ENCODE results near the gene TNFAIP8. TPM values are rescaled to one million over a fixed set of nuclear protein-coding genes. Genes with fewer than 3 reads are reported as not detected.

Gene TNFAIP8
- total RNA-seq, 1 donor from 2014 or later: 40.6 TPM

DNA sequence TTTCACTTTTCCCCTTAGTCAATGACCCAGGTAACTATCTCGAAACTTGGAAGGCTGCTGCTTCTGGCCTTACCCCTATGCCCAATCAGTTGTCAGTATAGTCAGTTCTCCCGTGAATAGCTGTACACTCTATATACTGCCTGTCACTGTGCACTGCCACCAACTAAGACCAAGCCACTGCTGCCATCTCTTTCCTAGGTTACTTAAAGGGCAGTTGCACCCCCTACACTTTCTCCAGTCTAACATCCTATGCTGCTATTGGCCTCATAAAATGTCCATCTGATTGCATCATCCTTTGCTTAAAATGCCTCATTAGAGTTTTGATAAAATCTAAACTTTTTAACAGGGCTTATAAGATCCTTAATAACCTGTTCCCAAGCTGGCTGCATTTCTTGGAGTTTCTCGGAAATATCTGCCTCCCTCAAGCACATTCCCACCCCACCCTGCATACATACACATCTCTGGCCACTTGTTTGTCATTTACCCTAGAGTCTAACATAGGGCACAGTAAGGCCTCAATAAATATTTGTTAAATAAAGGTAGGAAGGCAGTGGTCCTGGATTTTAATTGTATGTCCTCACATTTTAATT, 32.8 kb upstream of the TNFAIP8 start:
- Histone ChIP-seq H3K79me2 (ENCODE audit: low read depth) (no peaks in the 10 kb centered on the region), H3K4me2 (no peak overlapping the region), H3K9ac (no peak overlapping the region), H3K27ac (no peak overlapping the region), H2AFZ (replicated peaks) (no peak overlapping the region), H3K9me3 (ENCODE audit: low read depth) (no peaks in the 10 kb centered on the region), H3K4me1 (peaks cover 10% of the 10 kb centered on the region), H3K27me3 (no peaks in the 10 kb centered on the region), H3K4me3 (no peak overlapping the region), H3K36me3 (no peaks in the 10 kb centered on the region), H3F3A (ENCODE audit: low read depth) (no peaks in the 10 kb centered on the region), H4K20me1 (ENCODE audit: low read depth) (no peaks in the 10 kb centered on the region)
- peaks cover 5% of the 10 kb centered on the region for H3K27me3 Mint-ChIP-seq (ENCODE audit: insufficient read depth, low read depth)
- DNase-seq (ENCODE audit: low spot score): no peak
- H3K9me3 Mint-ChIP-seq: no peaks in the 10 kb centered on the region
- no peak overlapping the region for H3K4me3 Mint-ChIP-seq
- peaks cover 4% of the 10 kb centered on the region for H3K36me3 Mint-ChIP-seq
- TF ChIP-seq CTCF (IDR thresholded peaks at IDR 0.05) (no peak), EZH2phosphoT487 (IDR thresholded peaks at IDR 0.05) (no peak), EZH2 (IDR thresholded peaks at IDR 0.05) (no peak)
- H3K27ac Mint-ChIP-seq: no peak overlapping the region
- peaks cover 31% of the 10 kb centered on the region for H3K4me1 Mint-ChIP-seq

DNA sequence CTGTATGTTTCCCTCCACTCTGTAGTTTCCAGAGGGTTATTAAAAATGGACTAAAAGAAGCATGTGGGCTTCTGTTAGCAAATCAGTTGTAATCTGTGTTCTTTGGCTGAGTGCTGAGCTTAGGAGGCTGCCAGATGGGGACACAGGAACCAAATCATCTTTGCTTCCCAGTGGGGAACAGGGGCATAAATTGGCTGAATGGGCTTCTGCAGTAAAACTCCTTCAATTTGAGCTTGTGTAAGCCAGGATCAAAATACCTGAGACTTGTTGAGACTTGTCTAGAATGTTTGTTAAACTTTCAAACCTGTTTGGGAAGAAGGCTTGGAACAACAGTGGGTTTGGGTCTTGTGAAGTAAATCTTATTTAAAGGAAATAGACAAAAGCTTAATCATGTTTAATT, 32.2 kb upstream of the TNFAIP8 start:
- Histone ChIP-seq H2AFZ (replicated peaks) (no peak overlapping the region), H3K9ac (no peak overlapping the region), H3K36me3 (no peaks in the 10 kb centered on the region), H3K79me2 (ENCODE audit: low read depth) (no peaks in the 10 kb centered on the region), H3K4me3 (no peak overlapping the region), H3K4me1 (peaks cover 16% of the 10 kb centered on the region), H3K4me2 (no peak overlapping the region), H3K27ac (no peak overlapping the region), H3F3A (ENCODE audit: low read depth) (no peaks in the 10 kb centered on the region), H3K27me3 (no peaks in the 10 kb centered on the region), H3K9me3 (ENCODE audit: low read depth) (no peaks in the 10 kb centered on the region), H4K20me1 (ENCODE audit: low read depth) (no peaks in the 10 kb centered on the region)
- Mint-ChIP-seq H3K4me3 (no peak overlapping the region), H3K36me3 (peaks cover 4% of the 10 kb centered on the region), H3K9me3 (no peaks in the 10 kb centered on the region), H3K27me3 (ENCODE audit: insufficient read depth, low read depth) (peaks cover 5% of the 10 kb centered on the region), H3K4me1 (peaks cover 35% of the 10 kb centered on the region), H3K27ac (no peak overlapping the region)
- DNase-seq (ENCODE audit: low spot score): no peak
- TF ChIP-seq EZH2 (IDR thresholded peaks at IDR 0.05) (no peak), EZH2phosphoT487 (IDR thresholded peaks at IDR 0.05) (no peak), CTCF (IDR thresholded peaks at IDR 0.05) (no peak)

- no peak overlapping the region for H3K4me3 ChIP-seq
- Mint-ChIP-seq H3K27me3 (ENCODE audit: insufficient read depth, low read depth) (peaks cover 5% of the 10 kb centered on the region), H3K4me1 (peaks cover 36% of the 10 kb centered on the region), H3K27ac (no peak overlapping the region), H3K36me3 (peaks cover 4% of the 10 kb centered on the region), H3K4me3 (no peak overlapping the region), H3K9me3 (no peaks in the 10 kb centered on the region)
- no peaks in the 10 kb centered on the region for H3K79me2 ChIP-seq (ENCODE audit: low read depth)
- no peaks in the 10 kb centered on the region for H3F3A ChIP-seq (ENCODE audit: low read depth)
- H3K9ac ChIP-seq: no peak overlapping the region
- H3K36me3 ChIP-seq: no peaks in the 10 kb centered on the region
- H3K9me3 ChIP-seq (ENCODE audit: low read depth): no peaks in the 10 kb centered on the region
- H3K4me1 ChIP-seq: peaks cover 24% of the 10 kb centered on the region
- no peak for TF ChIP-seq EZH2phosphoT487 (IDR thresholded peaks at IDR 0.05)
- no peak for TF ChIP-seq CTCF (IDR thresholded peaks at IDR 0.05)
- no peak for TF ChIP-seq EZH2 (IDR thresholded peaks at IDR 0.05)
- DNase-seq (ENCODE audit: low spot score): no peak
- no peak overlapping the region for H3K4me2 ChIP-seq
- no peak overlapping the region for H3K27ac ChIP-seq
- no peak overlapping the region for H2AFZ ChIP-seq (replicated peaks)
- H3K27me3 ChIP-seq: no peaks in the 10 kb centered on the region
- H4K20me1 ChIP-seq (ENCODE audit: low read depth): no peaks in the 10 kb centered on the region
Observed at GRCh38 chr5:119324842-119325241, 31.0 kb upstream of the TNFAIP8 start.

All from neural progenitor cell (in vitro differentiated cells).